Bladder microvascular endothelial cell (primary cell): ENCODE measurements around the gene CCDC200. TPM values are rescaled to one million over a fixed set of nuclear protein-coding genes. Genes with fewer than 3 reads are reported as not detected.

Source experiments
- total RNA-seq: library from RNA; depleted of rRNA; stranded (reverse); fragments of >200 nt; gene quantifications from 2 replicates; pipeline ENCODE4 v1.2.3, GENCODE V29; 2014

CCDC200 gene
- total RNA-seq, result not detected in 2 replicates

GRCh38 chr17:43228020-43228782 is at the start of gene CCDC200:
CCDC200 (minus strand) TSS chr17:43228623; CDS start chr17:43228554, 69 bp downstream.

DNA sequence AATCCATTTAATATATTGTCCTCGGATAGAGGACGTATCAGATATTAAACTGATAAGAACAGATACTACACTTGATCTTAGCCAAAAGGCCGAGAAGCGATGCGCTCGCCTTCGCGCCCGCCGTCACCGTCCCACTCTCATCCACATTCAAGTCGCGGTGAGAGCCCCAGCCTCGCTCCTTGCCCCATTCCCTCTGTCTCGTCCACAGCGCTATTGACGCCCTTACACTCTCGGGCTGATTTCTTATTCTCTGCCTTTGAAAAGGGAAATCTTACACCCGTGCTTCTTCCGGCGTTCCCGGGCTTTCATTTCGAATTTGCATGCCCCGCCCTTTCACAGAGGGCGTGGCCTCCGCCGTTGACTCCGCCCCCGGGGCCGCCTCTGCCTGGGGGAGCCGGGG is 5.5 kb upstream of the CCDC200 start, which contains the start of gene RNU2-1:
RNU2-1 (minus strand) TSS at position 101 of the 400 bp plus-strand sequence.

GRCh38 chr17:43211480-43212402 is 16.7 kb downstream of the CCDC200 start, which contains the start of gene TMEM106A:
TMEM106A (plus strand) TSS chr17:43211875; CDS start chr17:43213042, 1,167 bp downstream.

Other genes with a start within 250 kb of the CCDC200 start
- gene PTGES3L, start 248.5 kb downstream of the CCDC200 start, total RNA-seq, result 0.06 and 0.16 TPM in 2 replicates
- 7.3 and 13.3 TPM in 2 replicates for gene RUNDC1, start 248.1 kb downstream of the CCDC200 start, total RNA-seq
- 736 and 777 TPM in 2 replicates for gene RPL27, start 230.2 kb downstream of the CCDC200 start, total RNA-seq
- 10.4 and 21.9 TPM in 2 replicates for gene IFI35, start 221.8 kb downstream of the CCDC200 start, total RNA-seq
- 230 and 259 TPM in 2 replicates for gene VAT1, start 206.2 kb downstream of the CCDC200 start, total RNA-seq
- 0.16 and 0.19 TPM in 2 replicates for gene RND2, start 203.4 kb downstream of the CCDC200 start, total RNA-seq
- gene BRCA1, start 103.3 kb downstream of the CCDC200 start, total RNA-seq, result 16.8 and 25.1 TPM in 2 replicates
- 70.4 and 94.5 TPM in 2 replicates for gene NBR1, start 57.4 kb downstream of the CCDC200 start, total RNA-seq
- 0.81 and 4.0 TPM in 2 replicates for gene TMEM106A, start 16.7 kb downstream of the CCDC200 start, total RNA-seq
- not detected in 2 replicates for gene RNU2-1, start 5.4 kb upstream of the CCDC200 start, total RNA-seq
- 1.1 and 1.5 TPM in 2 replicates for gene ARL4D, start 170.4 kb upstream of the CCDC200 start, total RNA-seq